HG02943 (cell line): ENCODE measurements around the gene PARD3.
"Not testable (repeated sequence)": the region's sequence is repeated elsewhere in the genome, so short reads cannot be mapped to it uniquely, and the experiment has no call there.

Experiments used
- ATAC-seq: cut with Tn5 transposase; IDR thresholded peaks from one replicate; pipeline ENCODE4 v1.9.1; 2021; ENCODE audit warnings: mild to moderate bottlenecking, low read depth, moderate library complexity; ENCODE audit not compliant: unreplicated experiment

The PARD3 gene

GRCh38 chr10:34454590-34455261 lies 360.4 kb downstream of the PARD3 start:
- ATAC-seq: no peak

GRCh38 chr10:34449836-34450235 lies 365.3 kb downstream of the PARD3 start:
- no peak for ATAC-seq

GRCh38 chr10:34446049-34446448 lies 369.0 kb downstream of the PARD3 start:
- ATAC-seq: no peak

- ATAC-seq: no peak
These were observed 370.6 kb downstream of the PARD3 start for GRCh38 chr10:34444223-34445183.

- ATAC-seq: not testable (repeated sequence)
These were observed 375.7 kb downstream of the PARD3 start for GRCh38 chr10:34439386-34439785.

GRCh38 chr10:34438741-34439140 lies 376.4 kb downstream of the PARD3 start:
- ATAC-seq: no peak

- no peak for ATAC-seq
These were observed 377.2 kb downstream of the PARD3 start for GRCh38 chr10:34437906-34438305.

- no peak for ATAC-seq
These were observed 380.9 kb downstream of the PARD3 start for GRCh38 chr10:34434119-34434594.

- ATAC-seq: no peak
These were observed 381.6 kb downstream of the PARD3 start for GRCh38 chr10:34433241-34434076.

- no peak for ATAC-seq
These were observed 382.5 kb downstream of the PARD3 start for GRCh38 chr10:34432589-34432988.

GRCh38 chr10:34430685-34431084 lies 384.4 kb downstream of the PARD3 start:
- no peak for ATAC-seq

GRCh38 chr10:34428501-34428900 lies 386.6 kb downstream of the PARD3 start:
- no peak for ATAC-seq

- no peak for ATAC-seq
These were observed 387.2 kb downstream of the PARD3 start for GRCh38 chr10:34427911-34428216.

- ATAC-seq: not testable (repeated sequence)
These were observed 387.8 kb downstream of the PARD3 start for GRCh38 chr10:34427158-34427910.

- ATAC-seq: not testable (repeated sequence)
These were observed 388.4 kb downstream of the PARD3 start for GRCh38 chr10:34426538-34427157.

- ATAC-seq: no peak
These were observed 389.1 kb downstream of the PARD3 start for GRCh38 chr10:34426041-34426440.

GRCh38 chr10:34423673-34424625 lies 391.1 kb downstream of the PARD3 start:
- no peak for ATAC-seq

GRCh38 chr10:34420795-34421194 lies 394.3 kb downstream of the PARD3 start:
- ATAC-seq: no peak
